ENCODE data around the gene DHODH.

DNA sequence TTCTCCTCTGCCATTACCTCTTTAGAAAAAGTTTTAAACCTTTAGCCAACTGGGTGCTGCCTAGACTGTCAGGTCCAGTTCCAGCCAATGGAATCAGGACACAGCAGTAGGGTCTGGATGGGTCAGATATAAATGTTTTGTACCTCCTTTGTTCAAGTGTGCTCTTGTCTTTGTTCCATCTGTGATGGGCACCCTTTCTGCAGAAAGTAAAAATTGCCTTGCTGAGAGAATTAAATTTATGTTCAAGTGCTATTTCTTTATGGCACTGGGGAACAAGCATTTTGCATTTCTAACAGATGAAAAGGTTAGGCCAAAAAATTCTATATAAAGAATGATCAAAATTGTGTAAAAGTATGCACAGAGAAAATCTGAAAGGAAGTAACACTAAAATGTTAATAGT lies 40.6 kb downstream of the DHODH start:
- TF ChIP-seq, protein P1, sequence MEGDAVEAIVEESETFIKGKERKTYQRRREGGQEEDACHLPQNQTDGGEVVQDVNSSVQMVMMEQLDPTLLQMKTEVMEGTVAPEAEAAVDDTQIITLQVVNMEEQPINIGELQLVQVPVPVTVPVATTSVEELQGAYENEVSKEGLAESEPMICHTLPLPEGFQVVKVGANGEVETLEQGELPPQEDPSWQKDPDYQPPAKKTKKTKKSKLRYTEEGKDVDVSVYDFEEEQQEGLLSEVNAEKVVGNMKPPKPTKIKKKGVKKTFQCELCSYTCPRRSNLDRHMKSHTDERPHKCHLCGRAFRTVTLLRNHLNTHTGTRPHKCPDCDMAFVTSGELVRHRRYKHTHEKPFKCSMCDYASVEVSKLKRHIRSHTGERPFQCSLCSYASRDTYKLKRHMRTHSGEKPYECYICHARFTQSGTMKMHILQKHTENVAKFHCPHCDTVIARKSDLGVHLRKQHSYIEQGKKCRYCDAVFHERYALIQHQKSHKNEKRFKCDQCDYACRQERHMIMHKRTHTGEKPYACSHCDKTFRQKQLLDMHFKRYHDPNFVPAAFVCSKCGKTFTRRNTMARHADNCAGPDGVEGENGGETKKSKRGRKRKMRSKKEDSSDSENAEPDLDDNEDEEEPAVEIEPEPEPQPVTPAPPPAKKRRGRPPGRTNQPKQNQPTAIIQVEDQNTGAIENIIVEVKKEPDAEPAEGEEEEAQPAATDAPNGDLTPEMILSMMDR (IDR thresholded peaks at IDR 0.05) = no peak
- TF ChIP-seq POLR2A (IDR thresholded peaks at IDR 0.05) = no peak

Data from thyroid gland (tissue), 4 donors.